ENCODE results near the gene DNAH17. TPM values are rescaled to one million over a fixed set of nuclear protein-coding genes. Genes with fewer than 3 reads are reported as not detected.

Gene DNAH17
- total RNA-seq, 4 donors from 2014 or later, result 0.22 to 0.51 TPM; not detected in 2

- TF ChIP-seq, protein P1, sequence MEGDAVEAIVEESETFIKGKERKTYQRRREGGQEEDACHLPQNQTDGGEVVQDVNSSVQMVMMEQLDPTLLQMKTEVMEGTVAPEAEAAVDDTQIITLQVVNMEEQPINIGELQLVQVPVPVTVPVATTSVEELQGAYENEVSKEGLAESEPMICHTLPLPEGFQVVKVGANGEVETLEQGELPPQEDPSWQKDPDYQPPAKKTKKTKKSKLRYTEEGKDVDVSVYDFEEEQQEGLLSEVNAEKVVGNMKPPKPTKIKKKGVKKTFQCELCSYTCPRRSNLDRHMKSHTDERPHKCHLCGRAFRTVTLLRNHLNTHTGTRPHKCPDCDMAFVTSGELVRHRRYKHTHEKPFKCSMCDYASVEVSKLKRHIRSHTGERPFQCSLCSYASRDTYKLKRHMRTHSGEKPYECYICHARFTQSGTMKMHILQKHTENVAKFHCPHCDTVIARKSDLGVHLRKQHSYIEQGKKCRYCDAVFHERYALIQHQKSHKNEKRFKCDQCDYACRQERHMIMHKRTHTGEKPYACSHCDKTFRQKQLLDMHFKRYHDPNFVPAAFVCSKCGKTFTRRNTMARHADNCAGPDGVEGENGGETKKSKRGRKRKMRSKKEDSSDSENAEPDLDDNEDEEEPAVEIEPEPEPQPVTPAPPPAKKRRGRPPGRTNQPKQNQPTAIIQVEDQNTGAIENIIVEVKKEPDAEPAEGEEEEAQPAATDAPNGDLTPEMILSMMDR (IDR thresholded peaks at IDR 0.05; ENCODE audit: low read depth), result no peak
Observed at GRCh38 chr17:78583091-78583490, 5.9 kb upstream of the DNAH17 start.

DNA sequence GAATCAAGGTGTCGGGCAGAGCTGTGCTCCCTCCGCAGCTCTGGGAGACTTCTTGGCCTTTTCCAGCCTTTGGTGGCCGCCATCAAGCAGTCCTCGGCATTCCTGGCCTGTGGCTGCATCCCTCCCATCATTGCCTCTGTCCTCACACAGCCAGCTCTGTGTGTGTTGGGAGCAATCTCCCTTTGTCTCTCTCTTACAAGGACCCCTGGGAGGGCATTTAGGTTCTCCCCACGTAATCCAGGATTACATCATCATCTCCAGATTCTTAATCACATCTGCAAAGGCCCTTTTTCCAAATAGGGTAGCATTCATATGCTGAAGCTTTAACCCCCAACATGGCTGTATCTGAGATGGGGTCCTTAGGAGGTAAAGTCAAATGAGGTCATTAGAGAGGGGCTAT lies 4.1 kb upstream of the DNAH17 start:
- TF ChIP-seq, protein P1 (IDR thresholded peaks at IDR 0.05; ENCODE audit: low read depth), result no peak

- TF ChIP-seq, protein P1 (IDR thresholded peaks at IDR 0.05; ENCODE audit: low read depth), result no peak
Observed at GRCh38 chr17:78580277-78580804, 3.1 kb upstream of the DNAH17 start.

- TF ChIP-seq, protein P1 (IDR thresholded peaks at IDR 0.05; ENCODE audit: low read depth), result no peak
Observed at GRCh38 chr17:78576389-78577112, 645 bp downstream of the DNAH17 start.

DNA sequence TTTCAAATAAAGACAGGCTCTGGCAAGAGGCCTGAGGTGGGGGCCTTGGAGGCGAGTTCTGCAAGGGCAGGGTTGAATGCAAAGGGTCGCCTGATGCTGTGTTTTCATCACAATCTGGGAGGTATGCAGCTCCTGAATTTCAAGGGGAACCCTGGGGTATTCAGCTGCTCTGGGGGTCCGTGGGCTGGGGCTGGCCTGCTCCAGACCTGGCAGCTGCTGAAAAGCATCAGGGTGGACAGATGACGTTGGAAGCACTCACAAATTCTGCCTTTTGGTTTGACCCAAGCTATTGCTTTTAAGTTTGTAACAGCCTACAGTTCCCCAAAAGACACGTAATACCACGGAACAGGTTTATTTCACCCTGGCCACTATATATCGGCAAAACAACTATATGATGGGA lies 1.3 kb downstream of the DNAH17 start:
- TF ChIP-seq, protein P1 (IDR thresholded peaks at IDR 0.05; ENCODE audit: low read depth), result no peak

- TF ChIP-seq, protein P1 (IDR thresholded peaks at IDR 0.05; ENCODE audit: low read depth), result no peak
Observed at GRCh38 chr17:78575340-78575739, 1.9 kb downstream of the DNAH17 start.

DNA sequence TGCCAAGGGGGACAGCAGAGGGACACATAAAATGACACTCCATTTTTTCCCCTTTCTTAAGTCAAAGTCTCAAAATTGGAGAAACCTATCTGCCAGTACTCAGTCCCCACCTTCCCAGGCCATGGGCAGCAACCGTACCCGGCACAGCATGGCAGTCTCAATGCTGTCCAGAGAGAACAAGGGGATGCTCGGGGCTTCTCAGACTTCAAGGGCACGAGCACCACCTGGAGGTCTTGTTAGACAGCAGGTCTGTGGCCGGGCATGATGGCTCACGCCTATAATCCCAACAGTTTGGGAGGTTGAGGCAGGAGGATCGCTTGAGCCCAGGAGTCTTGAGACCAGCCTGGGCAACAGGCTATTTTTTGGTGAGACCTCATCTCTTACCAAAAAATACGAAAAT lies 3.2 kb downstream of the DNAH17 start:
- TF ChIP-seq, protein P1 (IDR thresholded peaks at IDR 0.05; ENCODE audit: low read depth), result no peak

All from subcutaneous adipose tissue (tissue), 4 donors.